Endothelial cell (in vitro differentiated cells): ENCODE data around the gene CNTNAP5. TPM values are rescaled to one million over a fixed set of nuclear protein-coding genes. Genes with fewer than 3 reads are reported as not detected.

Experiments used
- DNase-seq: peaks from one replicate; pipeline ENCODE4 v3.0.0; 2021; ENCODE audit warnings: low spot score
- H3K27ac Mint-ChIP-seq: one replicate; pipeline ENCODE4 v1.8.0; 2021; ENCODE audit warnings: mixed read lengths, inconsistent platforms; ENCODE audit not compliant: unreplicated experiment
- H3K27me3 Mint-ChIP-seq: one replicate; pipeline ENCODE4 v1.8.0; 2021; ENCODE audit warnings: mild to moderate bottlenecking, moderate library complexity, mixed read lengths, inconsistent platforms; ENCODE audit not compliant: unreplicated experiment
- H3K36me3 Mint-ChIP-seq: one replicate; pipeline ENCODE4 v1.8.0; 2021; ENCODE audit warnings: mild to moderate bottlenecking, low read depth, mixed read lengths, inconsistent platforms; ENCODE audit not compliant: unreplicated experiment
- H3K4me1 Mint-ChIP-seq: one replicate; pipeline ENCODE4 v1.8.0; 2021; ENCODE audit warnings: mild to moderate bottlenecking, mixed read lengths, inconsistent platforms; ENCODE audit not compliant: unreplicated experiment
- H3K4me3 Mint-ChIP-seq: one replicate; pipeline ENCODE4 v1.8.0; 2021; ENCODE audit warnings: mild to moderate bottlenecking, mixed read lengths, inconsistent platforms; ENCODE audit not compliant: unreplicated experiment
- H3K9me3 Mint-ChIP-seq: one replicate; pipeline ENCODE4 v1.8.0; 2021; ENCODE audit warnings: mixed read lengths, inconsistent platforms; ENCODE audit not compliant: unreplicated experiment
- CTCF ChIP-seq: fragments of 200-600 bp; sonication (generic); IDR thresholded peaks from one replicate; pipeline ENCODE4 v1.5.0; 2021; ENCODE audit warnings: antibody characterized with exemption; ENCODE audit not compliant: unreplicated experiment
- total RNA-seq: library from RNA; stranded (reverse); fragmentation: NEBNext Ultra II Directional; extraction: Animal tissue kit (Norgen Biotek cat#: 25700); gene quantifications from one replicate; pipeline ENCODE4 v1.2.1, GENCODE V29; 2021; ENCODE audit not compliant: unreplicated experiment

The CNTNAP5 gene
- total RNA-seq, 1 donor from 2014 or later, result 5.0 TPM

DNA sequence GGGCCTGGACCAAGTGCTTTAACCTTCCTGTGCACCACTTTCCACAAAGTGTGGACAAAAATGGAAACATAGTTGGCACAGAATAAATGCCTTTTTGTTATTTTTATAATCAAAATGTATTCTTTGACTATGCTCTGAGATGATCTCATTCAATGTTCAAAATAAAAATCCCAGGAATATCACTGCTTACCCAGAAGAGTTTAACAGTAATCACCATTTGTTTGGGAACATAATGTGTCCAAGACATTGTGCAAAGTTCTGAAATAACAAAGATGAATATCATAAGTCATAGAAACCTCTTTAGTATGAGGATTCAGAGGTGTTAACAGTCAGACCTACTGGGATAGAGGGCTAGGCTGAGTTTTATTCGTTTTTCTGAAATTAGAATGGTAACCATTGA is 668.1 kb downstream of the CNTNAP5 start:
- no peak for DNase-seq
- H3K4me1 Mint-ChIP-seq, result no peaks in the 10 kb centered on the region
- no peaks in the 10 kb centered on the region for H3K27me3 Mint-ChIP-seq
- H3K4me3 Mint-ChIP-seq, result no peak overlapping the region
- H3K9me3 Mint-ChIP-seq, result no peaks in the 10 kb centered on the region
- H3K27ac Mint-ChIP-seq, result no peak overlapping the region
- no peak for TF ChIP-seq CTCF
- peaks cover 10% of the 10 kb centered on the region for H3K36me3 Mint-ChIP-seq

DNA sequence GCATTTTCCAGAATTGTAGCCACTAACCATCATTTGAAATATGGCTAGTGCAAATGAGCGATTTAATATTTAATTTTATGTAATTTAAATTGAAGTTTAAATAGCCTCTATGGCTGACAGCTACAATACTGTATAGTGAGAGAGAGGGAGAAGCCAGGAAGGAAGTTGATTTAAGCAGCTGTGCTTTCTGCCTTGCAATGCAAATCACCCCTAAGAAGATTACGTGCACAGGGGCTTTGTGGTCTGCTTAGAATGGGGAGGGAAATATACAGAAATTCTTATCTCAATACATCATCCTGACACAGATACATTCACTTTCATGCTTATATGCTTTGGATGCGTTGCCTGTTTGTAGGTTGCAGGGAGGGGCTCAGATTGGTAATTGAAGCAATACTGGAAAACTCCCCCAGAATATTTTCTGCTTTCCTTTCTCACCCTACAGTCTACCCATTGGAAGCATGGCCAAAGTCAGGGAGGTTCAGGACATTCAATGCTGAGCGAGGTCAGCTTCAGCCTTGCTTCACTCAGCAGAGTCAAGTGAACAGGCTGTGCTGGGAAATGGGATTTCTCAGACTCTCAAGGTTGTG is 674.0 kb downstream of the CNTNAP5 start:
- H3K9me3 Mint-ChIP-seq, result no peaks in the 10 kb centered on the region
- H3K4me3 Mint-ChIP-seq, result no peak overlapping the region
- no peak for TF ChIP-seq CTCF

GRCh38 chr2:124702777-124703176 is 677.7 kb downstream of the CNTNAP5 start:
- Mint-ChIP-seq H3K27me3 (no peaks in the 10 kb centered on the region), H3K27ac (no peak overlapping the region), H3K4me1 (no peaks in the 10 kb centered on the region), H3K9me3 (no peaks in the 10 kb centered on the region), H3K36me3 (no peaks in the 10 kb centered on the region), H3K4me3 (no peak overlapping the region)
- no peak for TF ChIP-seq CTCF
- DNase-seq, result no peak

More for the DNA sequence above, 674.0 kb downstream of the CNTNAP5 start:
- Mint-ChIP-seq H3K36me3 (no peaks in the 10 kb centered on the region), H3K27ac (no peak overlapping the region), H3K4me1 (no peaks in the 10 kb centered on the region), H3K27me3 (no peaks in the 10 kb centered on the region)
- DNase-seq, result no peak

DNA sequence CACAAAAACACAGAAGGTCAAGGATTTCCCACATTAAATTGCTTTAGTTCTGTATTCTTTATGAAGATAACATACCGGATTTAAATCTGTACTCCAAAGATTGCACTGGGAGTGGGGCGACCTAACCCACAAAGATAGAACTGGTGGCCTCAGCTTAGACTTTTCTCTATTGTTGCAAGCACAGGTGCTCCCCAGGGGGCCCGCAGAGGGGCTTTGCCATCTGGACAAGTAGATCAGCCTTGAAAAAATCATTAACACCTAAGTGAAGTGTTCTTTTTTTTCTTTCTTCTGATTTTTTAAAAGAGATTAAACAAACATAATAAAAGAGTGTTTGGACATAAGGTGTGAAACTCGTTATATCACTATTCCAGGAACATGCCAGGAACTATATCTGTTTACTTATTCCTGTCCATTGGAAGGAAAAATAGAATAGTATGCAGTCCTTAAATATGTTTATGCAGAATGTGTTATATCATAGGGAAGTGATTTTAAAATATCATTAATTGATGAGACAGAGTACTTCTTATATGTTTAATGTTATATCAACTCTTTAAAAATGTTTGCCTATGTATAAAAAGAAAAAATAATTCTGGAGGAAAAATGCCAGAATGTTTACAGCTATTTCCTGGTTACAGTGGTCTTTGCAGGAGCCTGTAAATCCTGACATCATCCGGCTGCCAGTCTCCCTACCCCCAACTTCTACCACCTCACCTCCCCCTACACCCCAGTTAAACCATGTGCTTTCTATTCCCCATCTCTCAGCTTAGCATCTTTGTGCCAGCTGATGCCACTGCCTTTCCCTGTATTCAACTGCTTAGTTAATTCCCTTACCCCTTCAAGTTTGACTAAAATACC is 679.2 kb downstream of the CNTNAP5 start:
- Mint-ChIP-seq H3K4me1 (peaks cover 8% of the 10 kb centered on the region), H3K27me3 (no peaks in the 10 kb centered on the region), H3K36me3 (no peaks in the 10 kb centered on the region), H3K4me3 (no peak overlapping the region), H3K27ac (no peak overlapping the region), H3K9me3 (no peaks in the 10 kb centered on the region)
- TF ChIP-seq CTCF, result no peak
- no peak for DNase-seq

DNA sequence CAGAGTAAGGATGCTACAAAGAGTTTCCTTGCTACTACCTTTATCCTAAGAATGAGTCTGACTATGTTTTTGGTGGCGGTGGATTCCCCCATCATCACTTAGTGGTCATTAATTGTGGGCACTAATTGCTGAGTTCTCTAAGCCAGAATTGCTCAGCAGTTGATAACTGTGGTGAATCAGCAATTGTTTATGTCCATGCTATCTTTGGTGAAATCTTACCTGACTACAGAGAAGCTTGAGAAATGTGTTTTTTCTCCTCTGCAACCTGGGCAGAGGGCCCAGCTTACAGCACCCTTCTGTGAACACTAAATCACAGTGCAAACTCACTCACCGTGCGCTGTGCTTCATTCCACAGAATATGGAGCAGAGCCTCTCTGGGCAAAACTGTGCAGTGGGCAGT is 683.6 kb downstream of the CNTNAP5 start:
- Mint-ChIP-seq H3K36me3 (no peaks in the 10 kb centered on the region), H3K27me3 (no peaks in the 10 kb centered on the region), H3K9me3 (no peaks in the 10 kb centered on the region), H3K4me1 (peaks cover 8% of the 10 kb centered on the region), H3K27ac (no peak overlapping the region), H3K4me3 (no peak overlapping the region)
- DNase-seq, result no peak
- TF ChIP-seq CTCF, result no peak
